ENCODE results near the gene SLC25A25.

The SLC25A25 gene

GRCh38 chr9:128077847-128078503, 9.9 kb downstream of the SLC25A25 start:
- DNase-seq, result no peak

- no peak for DNase-seq
Observed at GRCh38 chr9:128078504-128079434, 10.7 kb downstream of the SLC25A25 start.

- DNase-seq, result no peak
Observed at GRCh38 chr9:128080206-128080605, 12.2 kb downstream of the SLC25A25 start.

DNA sequence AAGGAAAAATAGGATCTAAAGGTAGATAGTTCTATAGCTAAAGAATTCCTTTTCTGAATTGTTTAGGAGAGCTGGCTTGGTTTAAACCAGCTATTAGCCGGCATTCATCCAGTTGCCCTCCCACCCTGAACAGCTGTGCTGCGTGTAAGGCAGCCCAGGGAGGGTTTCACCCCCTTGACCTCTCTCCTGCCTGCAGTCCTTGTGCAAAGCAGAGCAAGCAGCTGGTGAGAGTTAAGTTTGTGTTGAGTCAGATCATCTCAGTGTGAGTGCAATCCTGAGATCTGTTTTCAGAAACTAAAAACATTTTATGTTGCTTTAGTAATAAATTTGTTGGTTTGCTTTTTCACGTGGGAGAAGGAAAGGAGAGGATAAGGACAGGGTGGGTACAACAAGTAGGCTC, 13.0 kb downstream of the SLC25A25 start:
- no peak for DNase-seq

DNA sequence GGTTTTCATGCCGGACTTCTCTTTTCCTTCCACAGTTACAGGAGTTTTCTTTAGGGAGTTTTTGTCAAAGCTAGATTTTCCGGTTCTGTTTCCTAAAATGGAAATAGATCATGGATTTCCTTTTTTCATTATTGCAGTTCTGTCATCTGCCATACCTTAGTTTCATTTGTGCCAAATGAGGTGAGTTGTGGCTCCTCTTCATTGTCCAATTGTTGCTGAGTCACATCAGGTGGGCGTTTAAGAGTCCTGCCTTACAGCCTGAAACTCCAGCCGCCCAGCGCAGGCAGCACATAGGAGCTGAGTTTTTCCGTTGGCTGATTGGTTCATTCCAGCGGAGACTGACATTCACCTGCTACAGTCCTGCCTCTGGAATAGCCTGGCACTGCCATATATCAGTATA, 14.1 kb downstream of the SLC25A25 start:
- DNase-seq, result no peak

DNA sequence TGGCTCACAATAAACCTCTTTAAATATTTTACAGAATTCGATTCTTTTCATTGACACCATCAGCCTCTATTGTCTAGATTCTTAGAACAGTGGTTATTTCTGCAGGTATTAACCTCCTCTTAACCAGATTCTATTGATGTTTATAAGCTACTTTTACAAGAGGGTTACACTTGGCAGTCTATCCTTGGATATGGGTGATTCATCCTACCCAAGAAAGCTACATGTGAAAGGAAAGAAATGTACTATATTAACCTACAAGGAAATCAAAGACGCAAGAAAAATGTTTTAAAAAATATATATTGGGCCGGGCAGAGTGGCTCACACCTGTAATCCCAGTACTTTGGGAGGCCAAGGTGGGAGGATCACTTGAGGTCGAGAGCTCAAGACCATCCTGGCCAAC, 16.7 kb downstream of the SLC25A25 start:
- DNase-seq, result no peak

- no peak for DNase-seq
Observed at GRCh38 chr9:128085943-128086342, 17.9 kb downstream of the SLC25A25 start.

DNA sequence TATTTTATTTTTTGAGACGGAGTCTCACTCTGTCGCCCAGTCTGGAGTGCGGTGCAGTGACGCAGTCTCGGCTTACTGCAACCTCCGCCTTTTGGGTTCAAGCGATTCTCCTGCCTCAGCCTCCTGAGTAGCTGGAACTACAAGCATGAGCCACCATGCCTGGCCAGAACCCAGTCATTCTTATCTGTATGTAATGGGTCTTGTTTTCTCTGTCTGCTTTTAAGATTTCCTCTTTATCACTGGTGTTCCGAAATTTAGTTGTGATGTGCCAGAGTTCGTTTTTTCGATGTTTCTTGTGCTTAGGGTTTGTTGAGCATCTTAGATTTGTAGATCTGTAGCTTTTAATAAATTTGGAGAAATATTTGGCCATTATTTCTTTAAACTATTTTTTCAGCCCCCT, 19.2 kb downstream of the SLC25A25 start:
- no peak for DNase-seq

GRCh38 chr9:128088253-128088945, 20.4 kb downstream of the SLC25A25 start:
- DNase-seq, result no peak

- DNase-seq, result no peak
Observed at GRCh38 chr9:128089299-128089698, 21.3 kb downstream of the SLC25A25 start.

DNA sequence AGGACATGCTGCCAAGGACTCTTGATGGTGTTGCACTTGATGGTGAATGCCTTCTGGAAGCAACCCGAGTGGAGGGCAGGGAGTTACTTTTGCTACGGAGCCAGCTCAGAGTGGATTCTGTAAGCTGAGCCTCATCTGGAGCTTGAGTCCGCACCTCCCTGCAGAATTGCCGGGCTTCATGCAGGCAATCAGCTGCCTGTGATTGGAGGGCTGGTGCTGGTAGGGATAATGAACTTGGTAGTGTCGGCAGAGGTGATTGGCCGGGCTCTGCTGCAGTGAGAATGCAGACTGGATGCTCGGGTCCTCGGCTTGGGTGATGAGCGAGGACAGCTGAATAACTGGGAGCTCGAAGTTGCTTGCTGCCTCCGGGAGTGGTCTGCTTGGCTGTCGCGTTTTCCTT, 23.1 kb downstream of the SLC25A25 start:
- DNase-seq, result no peak

GRCh38 chr9:128091571-128091970, 23.5 kb downstream of the SLC25A25 start:
- DNase-seq, result no peak

- no peak for DNase-seq
Observed at GRCh38 chr9:128092199-128092977, 24.4 kb downstream of the SLC25A25 start.

DNA sequence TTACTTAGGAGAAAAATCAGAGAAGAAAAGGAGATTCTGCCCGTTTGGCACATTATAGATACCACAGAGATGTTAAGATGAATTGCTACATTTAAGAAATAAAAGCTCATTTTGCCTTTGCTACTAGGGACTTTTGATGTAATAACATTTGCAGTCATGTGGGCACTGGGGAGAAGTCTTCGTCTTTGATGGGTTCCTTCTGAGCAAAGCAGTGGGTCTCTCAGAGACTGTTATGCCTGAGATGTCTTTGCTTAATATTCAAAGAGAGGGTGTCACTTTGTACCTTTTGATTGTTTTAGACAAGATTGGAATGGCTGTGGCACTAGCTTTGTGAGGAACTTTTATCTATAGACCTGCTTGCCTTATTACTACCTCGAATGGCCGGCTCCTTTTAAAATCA, 25.0 kb downstream of the SLC25A25 start:
- no peak for DNase-seq

DNA sequence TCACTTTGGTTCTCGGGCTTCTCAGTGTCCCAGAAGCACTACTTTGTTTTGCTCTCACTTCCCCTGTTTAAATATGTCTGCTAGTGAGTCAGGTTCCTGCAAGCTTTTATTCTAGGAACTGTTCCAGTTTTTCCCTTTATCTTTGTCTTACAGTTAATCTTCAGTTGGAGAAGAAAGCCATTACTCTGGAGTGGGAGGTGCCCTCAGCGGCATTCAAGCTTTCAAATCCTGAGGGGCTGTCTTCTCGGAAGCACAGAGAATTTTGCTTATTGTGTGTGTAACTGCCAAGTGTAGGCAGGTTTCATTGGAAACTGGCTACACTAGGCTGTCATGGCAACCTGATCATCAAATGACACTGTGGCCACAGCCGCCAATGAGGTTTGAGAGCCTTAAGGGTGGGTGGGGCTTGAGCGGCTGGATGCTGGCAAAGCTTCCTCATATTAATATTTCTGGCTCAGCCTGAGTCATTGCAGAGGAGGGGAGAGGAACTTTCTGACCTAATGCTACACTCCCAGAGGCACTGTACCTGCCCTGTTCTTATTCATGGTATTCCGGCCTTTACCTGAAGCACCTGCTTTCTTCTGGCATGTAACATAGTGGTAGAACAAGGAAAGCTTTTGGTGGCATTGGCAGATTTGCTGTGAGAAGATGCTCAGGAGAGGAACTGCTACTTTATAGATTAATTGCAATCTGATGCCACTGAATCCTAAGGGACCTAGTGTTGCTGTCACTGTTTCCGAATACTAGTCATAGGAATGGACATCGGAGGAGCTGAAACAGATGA, 26.3 kb downstream of the SLC25A25 start:
- peak; percentile 82 for DNase-seq

DNA sequence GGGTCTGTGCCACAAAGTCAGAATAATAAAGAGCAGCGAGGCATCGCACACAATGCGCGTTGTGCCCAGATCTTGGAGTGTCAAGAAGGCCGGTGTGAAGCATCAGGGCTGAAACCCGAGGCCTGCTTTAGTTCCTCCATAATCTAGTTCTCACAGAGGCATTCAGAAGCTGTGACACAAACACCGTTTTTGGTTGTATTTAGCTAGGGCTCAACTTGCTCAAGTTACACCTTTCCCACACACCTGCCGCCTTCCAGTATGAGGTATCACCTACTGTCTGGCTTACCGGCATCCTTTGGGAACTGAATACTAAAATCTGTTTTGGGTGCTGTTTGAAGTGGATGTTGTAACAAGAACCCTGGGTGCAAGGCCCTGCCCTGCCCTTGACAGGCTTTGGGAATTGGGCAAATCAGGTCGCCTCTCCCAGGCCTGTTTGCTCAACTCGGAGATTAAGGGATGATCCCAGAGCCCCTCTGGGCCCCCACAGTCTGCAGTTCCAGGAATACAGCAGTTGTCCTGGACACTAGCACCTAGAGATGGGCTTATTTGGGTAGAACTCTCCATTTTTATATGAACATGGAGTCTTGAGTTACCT, 27.0 kb downstream of the SLC25A25 start:
- no peak for DNase-seq

DNA sequence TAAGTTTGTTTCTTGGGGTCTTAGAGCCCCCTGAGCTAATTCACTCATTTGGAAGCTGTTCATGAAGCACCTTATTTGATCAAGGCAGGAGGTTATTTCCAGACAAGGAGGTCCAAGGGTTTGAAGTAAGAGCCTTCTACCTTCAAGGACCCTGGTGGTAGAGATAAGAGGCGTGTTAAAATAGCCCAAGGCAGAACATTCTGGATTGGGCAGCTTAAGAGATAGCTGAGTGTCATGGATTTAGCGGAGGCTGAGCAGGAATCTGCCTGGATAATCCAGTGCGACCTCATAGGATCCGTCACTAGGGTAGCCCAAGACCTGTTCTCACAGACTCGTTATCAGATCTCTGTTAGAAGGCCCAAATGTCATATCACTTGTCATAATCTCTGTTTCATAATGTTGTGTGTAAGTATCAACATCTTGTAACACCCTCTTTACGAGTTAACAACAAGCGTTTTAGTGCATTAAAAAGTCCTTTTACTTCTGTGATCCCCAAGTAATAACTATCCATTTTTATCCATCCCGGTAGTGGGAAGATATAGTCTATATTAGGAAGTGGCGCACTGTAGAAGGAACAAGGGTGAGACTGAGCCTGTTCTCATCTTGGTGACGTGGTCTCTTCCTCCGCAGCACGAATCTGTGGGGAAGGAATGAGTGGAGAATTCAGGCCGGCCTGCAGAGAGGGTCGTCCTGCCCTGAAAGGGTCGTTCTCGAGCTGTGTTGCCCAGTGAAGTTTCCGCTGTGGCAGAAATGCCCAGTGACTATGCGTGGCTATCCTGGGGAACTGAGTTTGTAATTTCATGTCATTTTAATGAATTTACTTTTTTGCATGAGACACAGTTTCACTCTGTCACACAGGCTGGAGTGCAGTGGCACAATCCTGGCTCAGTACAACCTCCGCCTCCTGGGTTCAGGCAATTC, 28.8 kb downstream of the SLC25A25 start:
- no peak for DNase-seq

DNA sequence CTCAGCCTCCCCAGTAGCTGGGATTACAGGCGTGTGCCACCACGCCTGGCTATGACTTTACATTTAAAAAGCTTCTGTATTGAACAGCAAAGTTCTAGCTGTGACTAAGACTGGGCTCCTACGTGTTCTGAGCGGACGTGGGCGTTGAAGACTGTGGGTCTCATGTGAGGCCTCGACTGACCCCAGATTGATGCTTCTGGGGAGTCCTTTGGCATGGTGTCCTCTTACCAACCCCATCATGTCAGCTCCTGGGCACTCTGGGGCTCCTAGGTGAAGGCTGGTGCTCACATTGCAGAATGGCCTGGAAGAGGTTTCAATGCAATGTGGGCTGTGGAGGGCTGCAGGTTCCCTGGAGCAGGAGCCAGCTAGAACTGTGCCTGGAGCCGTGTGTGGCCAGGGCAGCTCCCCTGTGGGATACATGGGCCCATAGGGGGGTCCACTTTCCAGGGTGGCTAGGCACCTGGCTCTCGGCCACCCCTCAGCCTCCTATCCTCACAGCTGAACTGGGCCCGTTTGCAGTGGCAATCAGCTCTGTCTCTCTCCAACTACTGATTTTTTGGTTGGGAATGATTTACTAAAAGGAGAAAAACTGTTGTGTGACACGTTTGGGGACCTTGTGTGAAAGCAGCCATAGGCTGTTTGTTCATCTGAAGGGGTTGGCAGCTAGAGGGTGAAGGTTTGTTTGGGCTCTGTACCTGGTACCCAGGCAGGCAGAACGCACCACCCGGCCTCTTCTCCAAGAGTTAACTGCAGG, 29.7 kb downstream of the SLC25A25 start:
- DNase-seq, result no peak
